ENCODE results near the gene BTBD9. TPM values are rescaled to one million over a fixed set of nuclear protein-coding genes. Genes with fewer than 3 reads are reported as not detected.

Gene BTBD9
- total RNA-seq, 2 donors from 2014 or later = 15.3 to 23.6 TPM

DNA sequence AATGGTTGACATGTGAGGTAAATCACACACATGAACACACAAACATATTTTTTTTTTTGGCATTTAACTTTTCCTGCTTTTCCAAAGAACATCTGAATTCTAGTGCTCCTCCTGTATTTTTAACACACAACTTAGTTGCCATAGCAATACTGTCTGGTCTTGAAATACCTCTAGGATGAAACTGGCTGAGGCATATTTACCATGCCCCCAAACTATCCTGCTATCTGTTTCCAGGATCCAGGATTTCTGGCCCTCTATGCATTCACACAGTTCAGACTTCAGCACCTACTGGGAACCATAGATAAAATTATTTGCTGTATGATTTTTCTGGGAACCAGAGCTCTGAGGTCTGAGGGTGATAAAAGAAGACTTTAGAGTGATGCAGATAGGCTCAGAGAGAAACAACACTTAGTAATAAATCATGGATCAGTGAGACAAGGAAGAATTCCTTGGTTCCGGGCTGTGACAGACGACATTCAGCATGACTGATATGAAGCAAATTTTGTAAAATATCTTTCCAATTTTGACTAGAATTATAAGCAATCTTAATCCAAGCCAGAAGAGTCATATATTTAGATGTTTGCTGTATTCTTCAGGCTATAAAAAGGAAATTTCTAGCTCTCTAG, 359.7 kb downstream of the BTBD9 start:
- Histone ChIP-seq H3K9me3 (no peaks in the 10 kb centered on the region), H3K9ac (ENCODE audit: low read depth in 2 of 2, low read length in 2 of 2) (no peak overlapping the region), H3K4me3 (no peak overlapping the region), H3K36me3 (no peaks in the 10 kb centered on the region), H3K27ac (no peak overlapping the region), H3K4me1 (no peaks in the 10 kb centered on the region), H3K27me3 (no peaks in the 10 kb centered on the region)
- intact Hi-C loops (cut with DNase I) = no loop called here
- TF ChIP-seq, protein P1, sequence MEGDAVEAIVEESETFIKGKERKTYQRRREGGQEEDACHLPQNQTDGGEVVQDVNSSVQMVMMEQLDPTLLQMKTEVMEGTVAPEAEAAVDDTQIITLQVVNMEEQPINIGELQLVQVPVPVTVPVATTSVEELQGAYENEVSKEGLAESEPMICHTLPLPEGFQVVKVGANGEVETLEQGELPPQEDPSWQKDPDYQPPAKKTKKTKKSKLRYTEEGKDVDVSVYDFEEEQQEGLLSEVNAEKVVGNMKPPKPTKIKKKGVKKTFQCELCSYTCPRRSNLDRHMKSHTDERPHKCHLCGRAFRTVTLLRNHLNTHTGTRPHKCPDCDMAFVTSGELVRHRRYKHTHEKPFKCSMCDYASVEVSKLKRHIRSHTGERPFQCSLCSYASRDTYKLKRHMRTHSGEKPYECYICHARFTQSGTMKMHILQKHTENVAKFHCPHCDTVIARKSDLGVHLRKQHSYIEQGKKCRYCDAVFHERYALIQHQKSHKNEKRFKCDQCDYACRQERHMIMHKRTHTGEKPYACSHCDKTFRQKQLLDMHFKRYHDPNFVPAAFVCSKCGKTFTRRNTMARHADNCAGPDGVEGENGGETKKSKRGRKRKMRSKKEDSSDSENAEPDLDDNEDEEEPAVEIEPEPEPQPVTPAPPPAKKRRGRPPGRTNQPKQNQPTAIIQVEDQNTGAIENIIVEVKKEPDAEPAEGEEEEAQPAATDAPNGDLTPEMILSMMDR (IDR thresholded peaks at IDR 0.05) = no peak
- no peak for DNase-seq

DNA sequence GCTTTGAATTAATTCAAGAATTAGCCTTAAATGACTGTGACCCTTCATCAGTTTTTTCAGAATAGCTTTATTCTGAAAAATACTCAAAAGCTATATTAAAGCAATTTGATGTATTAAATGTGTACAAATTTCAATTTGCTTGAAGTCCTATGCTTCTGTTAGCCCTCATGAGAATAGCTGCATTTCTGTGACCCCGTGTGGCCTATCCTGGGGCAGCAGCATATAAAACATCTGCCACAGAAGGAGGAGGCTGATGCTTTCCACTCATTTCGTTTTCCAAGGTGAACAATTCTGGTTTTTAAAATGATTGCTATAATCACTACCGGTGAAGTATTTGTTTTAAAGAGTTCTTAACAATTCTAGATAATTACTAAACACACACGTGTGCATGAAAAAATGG, 360.3 kb downstream of the BTBD9 start:
- Histone ChIP-seq H3K4me3 (no peak overlapping the region), H3K36me3 (no peaks in the 10 kb centered on the region), H3K9me3 (no peaks in the 10 kb centered on the region), H3K4me1 (no peaks in the 10 kb centered on the region), H3K9ac (ENCODE audit: low read depth in 2 of 2, low read length in 2 of 2) (no peak overlapping the region), H3K27ac (no peak overlapping the region), H3K27me3 (no peaks in the 10 kb centered on the region)
- no peak for DNase-seq
- intact Hi-C loops (cut with DNase I) = no loop called here
- TF ChIP-seq, protein P1 (IDR thresholded peaks at IDR 0.05) = no peak

DNA sequence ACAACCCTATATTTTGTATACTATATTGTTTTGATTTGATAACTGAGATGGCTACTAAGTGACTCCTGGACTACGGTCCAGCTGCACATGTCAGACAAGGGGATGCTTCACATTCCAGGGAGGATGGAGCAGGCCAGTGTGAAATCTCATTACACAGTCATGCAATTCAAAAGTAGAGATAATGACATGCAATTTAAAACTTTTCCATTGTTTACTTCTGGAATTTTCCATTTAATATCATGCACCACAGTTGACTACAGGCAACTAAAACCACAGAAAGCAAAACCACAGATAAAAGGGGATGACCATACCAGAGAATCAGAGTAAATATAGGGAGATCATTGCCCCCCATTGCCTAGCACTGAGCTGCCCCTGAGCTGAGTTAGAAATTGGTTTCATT, 366.4 kb downstream of the BTBD9 start:
- no peak overlapping the region for H3K27ac ChIP-seq
- no peak overlapping the region for H3K4me3 ChIP-seq
- no peaks in the 10 kb centered on the region for H3K36me3 ChIP-seq
- TF ChIP-seq, protein P1 (IDR thresholded peaks at IDR 0.05) = no peak
- intact Hi-C loops (cut with DNase I) = no loop called here
- no peaks in the 10 kb centered on the region for H3K9me3 ChIP-seq
- H3K9ac ChIP-seq (ENCODE audit: low read depth in 2 of 2, low read length in 2 of 2) = no peak overlapping the region
- no peak for DNase-seq
- H3K27me3 ChIP-seq = no peaks in the 10 kb centered on the region
- H3K4me1 ChIP-seq = no peaks in the 10 kb centered on the region

DNA sequence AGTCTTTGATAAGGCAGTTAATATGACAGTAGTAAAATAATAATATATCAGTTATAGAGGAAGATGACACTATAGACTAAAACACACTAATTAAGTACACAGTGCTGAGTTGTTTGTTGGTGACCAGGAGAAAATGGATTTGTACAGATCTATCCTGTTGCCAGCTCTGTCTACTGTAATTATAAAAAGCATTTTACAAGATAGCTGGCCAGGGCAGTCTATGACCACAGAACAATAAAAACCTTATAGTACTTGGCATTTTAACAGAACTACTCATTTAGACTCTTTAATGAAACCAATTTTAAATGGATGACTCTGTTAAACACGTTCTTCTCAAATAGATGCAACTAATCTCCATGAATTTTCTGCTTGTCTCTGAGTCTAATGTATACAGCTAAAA, 367.5 kb downstream of the BTBD9 start:
- no peak overlapping the region for H3K27ac ChIP-seq
- no peak overlapping the region for H3K9ac ChIP-seq (ENCODE audit: low read depth in 2 of 2, low read length in 2 of 2)
- no peaks in the 10 kb centered on the region for H3K36me3 ChIP-seq
- TF ChIP-seq, protein P1 (IDR thresholded peaks at IDR 0.05) = no peak
- H3K9me3 ChIP-seq = no peaks in the 10 kb centered on the region
- no peak overlapping the region for H3K4me3 ChIP-seq
- DNase-seq = no peak
- intact Hi-C loops (cut with DNase I) = no loop called here
- H3K27me3 ChIP-seq = no peaks in the 10 kb centered on the region
- no peaks in the 10 kb centered on the region for H3K4me1 ChIP-seq

DNA sequence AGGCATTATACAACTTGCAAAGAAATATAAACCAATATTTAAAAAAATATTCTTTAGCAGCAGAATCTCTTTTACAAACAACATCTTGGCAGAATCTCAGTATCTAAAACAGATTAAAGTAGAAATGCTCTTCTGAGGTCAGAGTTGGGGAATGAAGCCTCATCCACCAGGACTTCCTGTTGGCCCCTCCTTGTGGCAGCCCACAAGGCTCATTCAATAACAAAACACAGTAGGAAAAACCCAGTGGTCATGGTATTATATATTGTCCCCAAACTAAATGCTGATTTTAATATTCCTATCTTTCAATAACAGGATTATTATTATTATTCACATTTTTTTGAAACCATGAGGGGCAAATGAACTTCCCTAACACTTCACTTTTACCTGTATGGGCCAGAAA, 368.6 kb downstream of the BTBD9 start:
- Histone ChIP-seq H3K27me3 (no peaks in the 10 kb centered on the region), H3K27ac (no peak overlapping the region), H3K36me3 (no peaks in the 10 kb centered on the region), H3K9ac (ENCODE audit: low read depth in 2 of 2, low read length in 2 of 2) (no peak overlapping the region), H3K4me1 (no peaks in the 10 kb centered on the region), H3K4me3 (no peak overlapping the region), H3K9me3 (no peaks in the 10 kb centered on the region)
- TF ChIP-seq, protein P1 (IDR thresholded peaks at IDR 0.05) = no peak
- no peak for DNase-seq
- intact Hi-C loops (cut with DNase I) = no loop called here

Measured in colonic mucosa (tissue), 4 donors.